ENCODE results near the gene EXD3.

GRCh38 chr9:137437691-137438590, 15.0 kb upstream of the EXD3 start:
- TF ChIP-seq CTCF (CRISPR knock-in tag; IDR thresholded peaks at IDR 0.05): no peak
- TF ChIP-seq RAD21 (CRISPR knock-in tag; IDR thresholded peaks at IDR 0.05): no peak
- no peak for TF ChIP-seq SIN3A (IDR thresholded peaks at IDR 0.05; ENCODE audit: borderline replicate concordance, low read depth, low read length)
- no peak for TF ChIP-seq CEBPB (IDR thresholded peaks at IDR 0.05; ENCODE audit: borderline replicate concordance, low read depth, low read length)
- no peak for TF ChIP-seq BCLAF1 (IDR thresholded peaks at IDR 0.05)
- no peak for TF ChIP-seq HNF1A (IDR thresholded peaks at IDR 0.05; ENCODE audit: low read depth)
- no peak for TF ChIP-seq HNF1A (CRISPR knock-in tag; IDR thresholded peaks at IDR 0.05; ENCODE audit: borderline replicate concordance)
- TF ChIP-seq ZIK1 (CRISPR knock-in tag; IDR thresholded peaks at IDR 0.05; ENCODE audit: borderline replicate concordance, low read depth): no peak
